Measurements from ENCODE around the gene UMOD. TPM values are rescaled to one million over a fixed set of nuclear protein-coding genes. Genes with fewer than 3 reads are reported as not detected.

UMOD gene
- total and polyA plus RNA-seq, 9 of the 15 experiments (the other 6 are each of a cell fraction or from before 2014, with no cell fraction given): not detected

DNA sequence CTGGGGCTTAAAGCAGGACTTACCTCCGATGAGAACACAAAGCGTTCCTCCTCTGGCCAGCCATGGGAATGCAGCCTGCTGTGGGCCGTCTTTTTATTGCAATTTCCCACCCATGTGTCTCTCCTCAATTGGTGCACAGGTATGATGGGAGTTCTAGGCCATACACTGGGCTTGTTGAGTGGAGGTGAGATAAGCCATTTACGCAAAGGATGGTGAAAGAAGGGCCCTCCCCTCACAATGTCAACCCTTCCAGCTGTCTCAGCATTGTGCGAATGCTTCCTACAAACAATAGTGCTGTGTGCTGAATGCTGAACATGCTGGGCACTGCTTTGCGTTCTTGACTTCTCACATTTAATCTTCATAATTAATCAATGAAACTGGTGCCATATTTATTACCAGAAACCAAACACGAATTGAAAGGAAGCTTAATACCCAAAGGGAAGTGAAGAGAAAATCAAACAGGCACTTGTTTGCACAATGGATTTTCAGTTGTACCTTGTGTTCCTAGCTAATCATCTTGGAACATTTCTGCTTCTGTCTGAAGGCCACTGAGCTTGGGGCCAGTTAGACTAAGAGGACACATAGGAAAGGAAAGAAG is 25.0 kb downstream of the UMOD start, which contains the start of gene GP2:
TSS of gene GP2 (minus strand) at position 70 of the 598 bp plus-strand sequence. CDS start 1,082 bp downstream, outside the sequence.
- Histone ChIP-seq H3K4me2 (ENCODE audit: insufficient read depth, low read length) (no peak within 1 kb of the TSS), H3K9ac (ENCODE audit: insufficient read depth in 1 of 2, low read depth in 2 of 2, low read length in 2 of 2) (no peak within 1 kb of the TSS), H3K4me3 (no peak within 1 kb of the TSS), H3K4me1 (replicated peaks in 1 of 2; ENCODE audit: control insufficient read depth in 2 of 2, insufficient read depth in 2 of 2, low read length in 2 of 2) (no peaks in the 10 kb centered on the region), H4K20me1 (replicated peaks; ENCODE audit: control insufficient read depth, insufficient read depth, low read length) (no peaks in the 10 kb centered on the region), H3K9me1 (ENCODE audit: control insufficient read depth, insufficient read depth, low read length) (no peaks in the 10 kb centered on the region), H3K9me3 (replicated peaks; ENCODE audit: control insufficient read depth, insufficient read depth, low read depth, low read length) (no peaks in the 10 kb centered on the region), H2AFZ (ENCODE audit: low read depth, low read length) (no peak within 1 kb of the TSS), H3K27ac (ENCODE audit: extremely low read depth, low read depth, low read length) (no peak within 1 kb of the TSS), H3K27me3 (ENCODE audit: control insufficient read depth in 2 of 2, insufficient read depth in 2 of 2, low read length in 2 of 2) (peaks cover 0 to 12% of the 10 kb centered on the region in 2 experiments; a peak in 2 of 5 replicates), H3K36me3 (ENCODE audit: control insufficient read depth, insufficient read depth, low read length) (no peaks in the 10 kb centered on the region), H3K79me2 (ENCODE audit: control insufficient read depth, insufficient read depth, low read length) (no peaks in the 10 kb centered on the region)
- POLR2A ChIA-PET: no interaction called here
- in situ Hi-C loops (cut with MboI) (no loop called here), intact Hi-C loops (cut with micrococcal nuclease) (no loop called here)
- TF ChIP-seq ZKSCAN8 (CRISPR knock-in tag; IDR thresholded peaks at IDR 0.05) (no peak), PCBP2 (IDR thresholded peaks at IDR 0.05; ENCODE audit: low read depth, low read length, poor library complexity, severe bottlenecking) (no peak), KDM2B (CRISPR knock-in tag; IDR thresholded peaks at IDR 0.05) (no peak), HDAC6 (IDR thresholded peaks at IDR 0.05; ENCODE audit: low read depth, low read length) (no peak), KAT7 (CRISPR knock-in tag; IDR thresholded peaks at IDR 0.05; ENCODE audit: borderline replicate concordance) (no peak), DIDO1 (tag; IDR thresholded peaks at IDR 0.05; ENCODE audit: low read depth) (no peak), PTBP1 (IDR thresholded peaks at IDR 0.05; ENCODE audit: low read depth, low read length) (no peak), FOXK2 (conservative IDR thresholded peaks at IDR 0.05 in 1 of 2, IDR thresholded peaks at IDR 0.05 in 1 of 2; ENCODE audit: low read depth in 2 of 2) (no peak)
- no TSS peak for BruUV-seq (replicated peaks)
- DNase-seq (ENCODE audit: extremely low read depth in 1 of 4, low spot score in 3 of 4): peak in 3 of 4 experiments; percentile 4 to 17 (median 12)
- no peak for FAIRE-seq
- WGBS (ENCODE audit: insufficient coverage, low coverage, missing lambda C conversion rate): 2% methylated on average over 7 of the region's 7 CpGs
- CTCF ChIA-PET (ENCODE audit: low intra/inter-chr PET ratio): no interaction called here
- no peak for ATAC-seq
